GM23338 (cell line): ENCODE data around the gene FBXW4. TPM values are rescaled to one million over a fixed set of nuclear protein-coding genes. Genes with fewer than 3 reads are reported as not detected.

Experiments used
- ATAC-seq: fragments of 200-7000 bp; cut with Tn5 transposase; 3 replicates; pipeline ENCODE4 v1.9.1; 2020
- DNase-seq: peaks from one replicate; pipeline ENCODE4 v3.0.0-alpha.2; 2015; ENCODE audit warnings: low spot score
- H2AFZ ChIP-seq: fragments of 200-600 bp; sonication (generic); 2 replicates; pipeline ENCODE4 v1.8.0; 2016; ENCODE audit warnings: antibody characterized with exemption, mild to moderate bottlenecking, moderate library complexity
- H3F3A ChIP-seq: fragments of 200-600 bp; sonication (generic); replicated peaks from 2 replicates; pipeline ENCODE4 v1.8.0; 2017; ENCODE audit warnings: antibody characterized with exemption, mixed run types, low read depth
- H3K27ac ChIP-seq: fragments of 200-600 bp; sonication (generic); 2 replicates; pipeline ENCODE4 v1.6.1; 2016; ENCODE audit warnings: low read depth
- H3K27me3 ChIP-seq: fragments of 200-600 bp; sonication (generic); 2 replicates; pipeline ENCODE4 v1.8.0; 2016; ENCODE audit warnings: mild to moderate bottlenecking, mixed run types, moderate library complexity; ENCODE audit not compliant: insufficient read depth
- H3K36me3 ChIP-seq: fragments of 200-600 bp; sonication (generic); 2 replicates; pipeline ENCODE4 v1.8.0; 2016; ENCODE audit warnings: mild to moderate bottlenecking; ENCODE audit not compliant: insufficient read depth
- H3K4me1 ChIP-seq: fragments of 200-600 bp; sonication (generic); 2 replicates; pipeline ENCODE4 v1.8.0; 2016; ENCODE audit warnings: mild to moderate bottlenecking, moderate library complexity; ENCODE audit not compliant: insufficient read depth
- H3K4me2 ChIP-seq: fragments of 200-600 bp; sonication (generic); 2 replicates; pipeline ENCODE4 v1.7.1; 2017; ENCODE audit warnings: mixed run types
- H3K4me3 ChIP-seq: fragments of 200-600 bp; sonication (generic); 2 replicates; pipeline ENCODE4 v1.6.1; 2016; ENCODE audit warnings: mixed run types
- H3K79me2 ChIP-seq: fragments of 200-600 bp; sonication (generic); replicated peaks from 2 replicates; pipeline ENCODE4 v1.8.0; 2017; ENCODE audit warnings: mild to moderate bottlenecking; ENCODE audit not compliant: insufficient read depth
- H3K9me2 ChIP-seq: fragments of 200-600 bp; sonication (generic); 2 replicates; pipeline ENCODE4 v1.8.0; 2017; ENCODE audit not compliant: insufficient read depth
- H4K20me1 ChIP-seq: fragments of 200-600 bp; sonication (generic); replicated peaks from 2 replicates; pipeline ENCODE4 v1.8.0; 2017; ENCODE audit warnings: mild to moderate bottlenecking; ENCODE audit not compliant: insufficient read depth
- H3K27ac Mint-ChIP-seq: 2 replicates; pipeline ENCODE4 v1.8.0; 2020; ENCODE audit warnings: inconsistent platforms, mild to moderate bottlenecking, moderate library complexity, mixed read lengths
- H3K27me3 Mint-ChIP-seq: 3 replicates; pipeline ENCODE4 v1.8.0; 2022; ENCODE audit warnings: low read depth, mild to moderate bottlenecking, moderate library complexity, mixed read lengths, inconsistent platforms; ENCODE audit not compliant: insufficient read depth, poor library complexity
- H3K36me3 Mint-ChIP-seq: 3 replicates; pipeline ENCODE4 v1.8.0; 2021; ENCODE audit warnings: low read depth, mild to moderate bottlenecking, inconsistent platforms, moderate library complexity, mixed read lengths
- H3K4me1 Mint-ChIP-seq: 3 replicates; pipeline ENCODE4 v1.8.0; 2020; ENCODE audit warnings: mild to moderate bottlenecking, inconsistent platforms, mixed read lengths
- H3K4me3 Mint-ChIP-seq: 3 replicates; pipeline ENCODE4 v1.8.0; 2021; ENCODE audit warnings: moderate library complexity, mild to moderate bottlenecking, inconsistent platforms, mixed read lengths
- H3K9me3 Mint-ChIP-seq: 3 replicates; pipeline ENCODE4 v1.8.0; 2020; ENCODE audit warnings: moderate library complexity, mild to moderate bottlenecking, inconsistent platforms, mixed read lengths
- CREB1 ChIP-seq: fragments of 250-450 bp; sonication (Bioruptor Pico); IDR thresholded peaks from 2 replicates; pipeline ENCODE4 v1.5.0; 2020; ENCODE audit warnings: low read depth, mild to moderate bottlenecking, moderate library complexity
- EZH2 ChIP-seq: fragments of 200-600 bp; sonication (generic); IDR thresholded peaks from one replicate; pipeline ENCODE4 v1.8.0; 2017; ENCODE audit warnings: antibody characterized with exemption, mild to moderate bottlenecking, low read depth; ENCODE audit not compliant: unreplicated experiment
- EZH2phosphoT487 ChIP-seq: fragments of 200-600 bp; sonication (generic); IDR thresholded peaks from one replicate; pipeline ENCODE4 v1.8.1; 2018; ENCODE audit warnings: antibody characterized with exemption; ENCODE audit not compliant: unreplicated experiment
- JUNB ChIP-seq: IDR thresholded peaks from one replicate; pipeline ENCODE4 v1.6.1; 2016; ENCODE audit warnings: antibody characterized with exemption; ENCODE audit not compliant: unreplicated experiment
- NANOG ChIP-seq: IDR thresholded peaks from 2 replicates; pipeline ENCODE4 v1.6.1; 2016; ENCODE audit warnings: antibody characterized with exemption, borderline replicate concordance
- POLR2AphosphoS5 ChIP-seq: IDR thresholded peaks from 2 replicates; pipeline ENCODE4 v1.6.1; 2016; ENCODE audit warnings: antibody characterized with exemption, low read depth
- REST ChIP-seq: IDR thresholded peaks from one replicate; pipeline ENCODE4 v1.6.1; 2018; ENCODE audit warnings: antibody characterized with exemption; ENCODE audit not compliant: unreplicated experiment
- STAT1 ChIP-seq: IDR thresholded peaks from one replicate; pipeline ENCODE4 v1.6.1; 2016; ENCODE audit warnings: antibody characterized with exemption; ENCODE audit not compliant: unreplicated experiment
- ZNF114 ChIP-seq: fragments of 250-450 bp; sonication (Bioruptor Pico); IDR thresholded peaks from 2 replicates; pipeline ENCODE4 v1.5.0; 2020; ENCODE audit warnings: mild to moderate bottlenecking, moderate library complexity
- ZNF331 ChIP-seq: fragments of 250-450 bp; sonication (Bioruptor Pico); IDR thresholded peaks from 2 replicates; pipeline ENCODE4 v1.5.0; 2020; ENCODE audit warnings: low read depth, mild to moderate bottlenecking, moderate library complexity
- polyA plus RNA-seq: library from polyadenylated mRNA; unstranded; fragments of >200 nt; fragmentation: Nextera tagmentation; extraction: Ambion mirVana; gene quantifications from 2 replicates; pipeline ENCODE4 v1.2.1, GENCODE V29; 2016
- total RNA-seq: library from RNA; depleted of rRNA; stranded (reverse); fragments of >200 nt; shearing (Covaris generic); gene quantifications from 2 replicates; pipeline ENCODE4 v1.2.3, GENCODE V29; 2014
- TF ChIP-seq, protein P1 (sequence below): fragments of 250-450 bp; sonication (Bioruptor Pico); IDR thresholded peaks from 2 replicates; pipeline ENCODE4 v1.5.0; 2020; ENCODE audit warnings: mild to moderate bottlenecking, moderate library complexity
- TF ChIP-seq, protein P2 (sequence below), 2 experiments: fragments of 200-600 bp in 1 of 2; sonication (generic) in 1 of 2; conservative IDR thresholded peaks; 2 replicates each; pipeline versions ENCODE4 v1.5.1 to v1.6.1; 2016 to 2017; ENCODE audit warnings: antibody characterized with exemption in 2 of 2, low read depth in 2 of 2, mild to moderate bottlenecking in 2 of 2, moderate library complexity in 1 of 2
- TF ChIP-seq, protein P3 (sequence below): IDR thresholded peaks from 2 replicates; pipeline ENCODE4 v1.6.1; 2016; ENCODE audit warnings: antibody characterized with exemption

Gene FBXW4
- total and polyA plus RNA-seq, 2 experiments from 2014 or later, result 8.0 to 18.6 TPM

DNA sequence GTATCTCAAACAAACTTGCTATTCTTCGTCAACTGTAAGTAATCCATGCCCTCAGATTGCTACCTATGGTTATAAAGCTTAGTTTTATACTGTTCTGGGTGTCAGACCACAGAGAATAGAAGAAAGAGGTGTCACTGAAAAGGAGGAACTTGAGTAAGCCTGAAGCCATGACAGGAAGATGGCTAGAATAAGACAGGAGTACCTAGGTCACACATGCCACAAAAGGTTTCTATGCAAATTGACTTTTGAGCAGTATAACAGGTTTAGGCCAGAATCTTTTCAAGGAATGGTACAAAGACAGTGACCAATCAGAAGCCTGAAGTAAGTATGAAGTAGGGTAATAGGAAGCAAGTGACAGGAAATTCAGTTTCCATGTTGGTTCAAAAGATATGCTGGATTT lies 23.5 kb downstream of the FBXW4 start:
- Mint-ChIP-seq H3K27ac (no peak overlapping the region), H3K4me1 (no peaks in the 10 kb centered on the region), H3K9me3 (peaks cover 5% of the 10 kb centered on the region; the same call in 2 of the 3 replicates)

More for the DNA sequence above, 23.5 kb downstream of the FBXW4 start:
- no peak for DNase-seq
- Mint-ChIP-seq H3K36me3 (peaks cover 29% of the 10 kb centered on the region), H3K4me3 (no peak overlapping the region), H3K27me3 (peaks cover 1% of the 10 kb centered on the region)
- no peaks in the 10 kb centered on the region for H3K36me3 ChIP-seq
- no peak overlapping the region for H2AFZ ChIP-seq
- no peaks in the 10 kb centered on the region for H3F3A ChIP-seq
- no peaks in the 10 kb centered on the region; the same call in none of the 2 replicates for H4K20me1 ChIP-seq
- no peak overlapping the region for H3K4me2 ChIP-seq
- no peaks in the 10 kb centered on the region for H3K9me2 ChIP-seq
- H3K27ac ChIP-seq, result no peak overlapping the region
- no peak for ATAC-seq
- TF ChIP-seq, protein P1, sequence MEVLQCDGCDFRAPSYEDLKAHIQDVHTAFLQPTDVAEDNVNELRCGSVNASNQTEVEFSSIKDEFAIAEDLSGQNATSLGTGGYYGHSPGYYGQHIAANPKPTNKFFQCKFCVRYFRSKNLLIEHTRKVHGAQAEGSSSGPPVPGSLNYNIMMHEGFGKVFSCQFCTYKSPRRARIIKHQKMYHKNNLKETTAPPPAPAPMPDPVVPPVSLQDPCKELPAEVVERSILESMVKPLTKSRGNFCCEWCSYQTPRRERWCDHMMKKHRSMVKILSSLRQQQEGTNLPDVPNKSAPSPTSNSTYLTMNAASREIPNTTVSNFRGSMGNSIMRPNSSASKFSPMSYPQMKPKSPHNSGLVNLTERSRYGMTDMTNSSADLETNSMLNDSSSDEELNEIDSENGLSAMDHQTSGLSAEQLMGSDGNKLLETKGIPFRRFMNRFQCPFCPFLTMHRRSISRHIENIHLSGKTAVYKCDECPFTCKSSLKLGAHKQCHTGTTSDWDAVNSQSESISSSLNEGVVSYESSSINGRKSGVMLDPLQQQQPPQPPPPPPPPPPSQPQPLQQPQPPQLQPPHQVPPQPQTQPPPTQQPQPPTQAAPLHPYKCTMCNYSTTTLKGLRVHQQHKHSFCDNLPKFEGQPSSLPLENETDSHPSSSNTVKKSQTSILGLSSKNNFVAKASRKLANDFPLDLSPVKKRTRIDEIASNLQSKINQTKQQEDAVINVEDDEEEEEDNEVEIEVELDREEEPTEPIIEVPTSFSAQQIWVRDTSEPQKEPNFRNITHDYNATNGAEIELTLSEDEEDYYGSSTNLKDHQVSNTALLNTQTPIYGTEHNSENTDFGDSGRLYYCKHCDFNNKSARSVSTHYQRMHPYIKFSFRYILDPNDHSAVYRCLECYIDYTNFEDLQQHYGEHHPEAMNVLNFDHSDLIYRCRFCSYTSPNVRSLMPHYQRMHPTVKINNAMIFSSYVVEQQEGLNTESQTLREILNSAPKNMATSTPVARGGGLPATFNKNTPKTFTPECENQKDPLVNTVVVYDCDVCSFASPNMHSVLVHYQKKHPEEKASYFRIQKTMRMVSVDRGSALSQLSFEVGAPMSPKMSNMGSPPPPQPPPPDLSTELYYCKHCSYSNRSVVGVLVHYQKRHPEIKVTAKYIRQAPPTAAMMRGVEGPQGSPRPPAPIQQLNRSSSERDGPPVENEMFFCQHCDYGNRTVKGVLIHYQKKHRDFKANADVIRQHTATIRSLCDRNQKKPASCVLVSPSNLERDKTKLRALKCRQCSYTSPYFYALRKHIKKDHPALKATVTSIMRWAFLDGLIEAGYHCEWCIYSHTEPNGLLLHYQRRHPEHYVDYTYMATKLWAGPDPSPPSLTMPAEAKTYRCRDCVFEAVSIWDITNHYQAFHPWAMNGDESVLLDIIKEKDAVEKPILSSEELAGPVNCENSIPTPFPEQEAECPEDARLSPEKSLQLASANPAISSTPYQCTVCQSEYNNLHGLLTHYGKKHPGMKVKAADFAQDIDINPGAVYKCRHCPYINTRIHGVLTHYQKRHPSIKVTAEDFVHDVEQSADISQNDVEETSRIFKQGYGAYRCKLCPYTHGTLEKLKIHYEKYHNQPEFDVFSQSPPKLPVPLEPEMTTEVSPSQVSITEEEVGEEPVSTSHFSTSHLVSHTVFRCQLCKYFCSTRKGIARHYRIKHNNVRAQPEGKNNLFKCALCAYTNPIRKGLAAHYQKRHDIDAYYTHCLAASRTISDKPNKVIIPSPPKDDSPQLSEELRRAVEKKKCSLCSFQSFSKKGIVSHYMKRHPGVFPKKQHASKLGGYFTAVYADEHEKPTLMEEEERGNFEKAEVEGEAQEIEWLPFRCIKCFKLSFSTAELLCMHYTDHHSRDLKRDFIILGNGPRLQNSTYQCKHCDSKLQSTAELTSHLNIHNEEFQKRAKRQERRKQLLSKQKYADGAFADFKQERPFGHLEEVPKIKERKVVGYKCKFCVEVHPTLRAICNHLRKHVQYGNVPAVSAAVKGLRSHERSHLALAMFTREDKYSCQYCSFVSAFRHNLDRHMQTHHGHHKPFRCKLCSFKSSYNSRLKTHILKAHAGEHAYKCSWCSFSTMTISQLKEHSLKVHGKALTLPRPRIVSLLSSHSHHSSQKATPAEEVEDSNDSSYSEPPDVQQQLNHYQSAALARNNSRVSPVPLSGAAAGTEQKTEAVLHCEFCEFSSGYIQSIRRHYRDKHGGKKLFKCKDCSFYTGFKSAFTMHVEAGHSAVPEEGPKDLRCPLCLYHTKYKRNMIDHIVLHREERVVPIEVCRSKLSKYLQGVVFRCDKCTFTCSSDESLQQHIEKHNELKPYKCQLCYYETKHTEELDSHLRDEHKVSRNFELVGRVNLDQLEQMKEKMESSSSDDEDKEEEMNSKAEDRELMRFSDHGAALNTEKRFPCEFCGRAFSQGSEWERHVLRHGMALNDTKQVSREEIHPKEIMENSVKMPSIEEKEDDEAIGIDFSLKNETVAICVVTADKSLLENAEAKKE (CRISPR knock-in tag), result no peak
- no peak for TF ChIP-seq ZNF331 (CRISPR knock-in tag)
- no peak for TF ChIP-seq POLR2AphosphoS5
- no peak for TF ChIP-seq EZH2phosphoT487
- no peak for TF ChIP-seq JUNB
- no peak for TF ChIP-seq NANOG
- no peak for TF ChIP-seq EZH2
- TF ChIP-seq ZNF114 (CRISPR knock-in tag), result no peak
- TF ChIP-seq, protein P2, sequence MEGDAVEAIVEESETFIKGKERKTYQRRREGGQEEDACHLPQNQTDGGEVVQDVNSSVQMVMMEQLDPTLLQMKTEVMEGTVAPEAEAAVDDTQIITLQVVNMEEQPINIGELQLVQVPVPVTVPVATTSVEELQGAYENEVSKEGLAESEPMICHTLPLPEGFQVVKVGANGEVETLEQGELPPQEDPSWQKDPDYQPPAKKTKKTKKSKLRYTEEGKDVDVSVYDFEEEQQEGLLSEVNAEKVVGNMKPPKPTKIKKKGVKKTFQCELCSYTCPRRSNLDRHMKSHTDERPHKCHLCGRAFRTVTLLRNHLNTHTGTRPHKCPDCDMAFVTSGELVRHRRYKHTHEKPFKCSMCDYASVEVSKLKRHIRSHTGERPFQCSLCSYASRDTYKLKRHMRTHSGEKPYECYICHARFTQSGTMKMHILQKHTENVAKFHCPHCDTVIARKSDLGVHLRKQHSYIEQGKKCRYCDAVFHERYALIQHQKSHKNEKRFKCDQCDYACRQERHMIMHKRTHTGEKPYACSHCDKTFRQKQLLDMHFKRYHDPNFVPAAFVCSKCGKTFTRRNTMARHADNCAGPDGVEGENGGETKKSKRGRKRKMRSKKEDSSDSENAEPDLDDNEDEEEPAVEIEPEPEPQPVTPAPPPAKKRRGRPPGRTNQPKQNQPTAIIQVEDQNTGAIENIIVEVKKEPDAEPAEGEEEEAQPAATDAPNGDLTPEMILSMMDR (conservative IDR thresholded peaks at IDR 0.05; ENCODE audit: low read depth in 2 of 2), result no peak
- no peak for TF ChIP-seq REST
- TF ChIP-seq CREB1 (CRISPR knock-in tag), result no peak
- TF ChIP-seq, protein P3, sequence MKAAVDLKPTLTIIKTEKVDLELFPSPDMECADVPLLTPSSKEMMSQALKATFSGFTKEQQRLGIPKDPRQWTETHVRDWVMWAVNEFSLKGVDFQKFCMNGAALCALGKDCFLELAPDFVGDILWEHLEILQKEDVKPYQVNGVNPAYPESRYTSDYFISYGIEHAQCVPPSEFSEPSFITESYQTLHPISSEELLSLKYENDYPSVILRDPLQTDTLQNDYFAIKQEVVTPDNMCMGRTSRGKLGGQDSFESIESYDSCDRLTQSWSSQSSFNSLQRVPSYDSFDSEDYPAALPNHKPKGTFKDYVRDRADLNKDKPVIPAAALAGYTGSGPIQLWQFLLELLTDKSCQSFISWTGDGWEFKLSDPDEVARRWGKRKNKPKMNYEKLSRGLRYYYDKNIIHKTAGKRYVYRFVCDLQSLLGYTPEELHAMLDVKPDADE, result no peak
- no peak for TF ChIP-seq STAT1
- no peak overlapping the region for H3K4me3 ChIP-seq
- no peaks in the 10 kb centered on the region for H3K4me1 ChIP-seq
- no peaks in the 10 kb centered on the region for H3K79me2 ChIP-seq
- no peaks in the 10 kb centered on the region for H3K27me3 ChIP-seq
